ENCODE results near the gene OGG1. TPM values are rescaled to one million over a fixed set of nuclear protein-coding genes. Genes with fewer than 3 reads are reported as not detected.

Gene OGG1
- polyA plus RNA-seq, 2 donors = 7.7 to 9.0 TPM

- H3K27ac ChIP-seq (ENCODE audit: low read depth in 2 of 2, low read length in 1 of 2) = no peak overlapping the region
- H3K4me3 ChIP-seq (ENCODE audit: low read depth in 1 of 2, low read length in 2 of 2) = no peak overlapping the region
- 85 to 86% methylated on average over 13 of the region's 13 CpGs for WGBS, 2 donors
- no peaks in the 10 kb centered on the region for H3K9me3 ChIP-seq (ENCODE audit: control insufficient read depth in 2 of 2, insufficient read depth in 1 of 2, low read depth in 1 of 2, low read length in 1 of 2)
- peaks cover 6 to 7% of the 10 kb centered on the region in 2 donors for H3K4me1 ChIP-seq (ENCODE audit: control insufficient read depth in 2 of 2, insufficient read depth in 2 of 2, low read length in 1 of 2)
- H3K27me3 ChIP-seq (ENCODE audit: control insufficient read depth in 1 of 2, insufficient read depth in 2 of 2, low read length in 2 of 2) = no peaks in the 10 kb centered on the region
- H3K36me3 ChIP-seq (ENCODE audit: control insufficient read depth in 2 of 2, insufficient read depth in 2 of 2, low read length in 1 of 2) = peaks cover 11 to 23% of the 10 kb centered on the region in 2 donors
These were observed 37.3 kb downstream of the OGG1 start for GRCh38 chr3:9786825-9787669.

GRCh38 chr3:9787714-9788113 lies 38.0 kb downstream of the OGG1 start:
- Histone ChIP-seq H3K4me1 (ENCODE audit: control insufficient read depth in 2 of 2, insufficient read depth in 2 of 2, low read length in 1 of 2) (peaks cover 6 to 7% of the 10 kb centered on the region in 2 donors), H3K27me3 (ENCODE audit: control insufficient read depth in 1 of 2, insufficient read depth in 2 of 2, low read length in 2 of 2) (no peaks in the 10 kb centered on the region), H3K9me3 (ENCODE audit: control insufficient read depth in 2 of 2, insufficient read depth in 1 of 2, low read depth in 1 of 2, low read length in 1 of 2) (no peaks in the 10 kb centered on the region), H3K4me3 (ENCODE audit: low read depth in 1 of 2, low read length in 2 of 2) (no peak overlapping the region), H3K27ac (ENCODE audit: low read depth in 2 of 2, low read length in 1 of 2) (no peak overlapping the region), H3K36me3 (ENCODE audit: control insufficient read depth in 2 of 2, insufficient read depth in 2 of 2, low read length in 1 of 2) (peaks cover 11 to 23% of the 10 kb centered on the region in 2 donors)
- 83 to 85% methylated on average over 6 of the region's 6 CpGs for WGBS, 2 donors

- 91 to 92% methylated on average over 11 of the region's 11 CpGs for WGBS, 2 donors
- H3K27me3 ChIP-seq (ENCODE audit: control insufficient read depth in 1 of 2, insufficient read depth in 2 of 2, low read length in 2 of 2) = no peaks in the 10 kb centered on the region
- H3K36me3 ChIP-seq (ENCODE audit: control insufficient read depth in 2 of 2, insufficient read depth in 2 of 2, low read length in 1 of 2) = peaks cover 11 to 17% of the 10 kb centered on the region in 2 donors
- peaks cover 6 to 7% of the 10 kb centered on the region in 2 donors for H3K4me1 ChIP-seq (ENCODE audit: control insufficient read depth in 2 of 2, insufficient read depth in 2 of 2, low read length in 1 of 2)
- no peaks in the 10 kb centered on the region for H3K9me3 ChIP-seq (ENCODE audit: control insufficient read depth in 2 of 2, insufficient read depth in 1 of 2, low read depth in 1 of 2, low read length in 1 of 2)
- H3K4me3 ChIP-seq (ENCODE audit: low read depth in 1 of 2, low read length in 2 of 2) = no peak overlapping the region
- H3K27ac ChIP-seq (ENCODE audit: low read depth in 2 of 2, low read length in 1 of 2) = no peak overlapping the region
These were observed 41.4 kb downstream of the OGG1 start for GRCh38 chr3:9791127-9791526.

GRCh38 chr3:9791790-9792404 lies 42.1 kb downstream of the OGG1 start:
- 13 to 15% methylated on average over 14 of the region's 14 CpGs for WGBS, 2 donors
- no peaks in the 10 kb centered on the region for H3K27me3 ChIP-seq (ENCODE audit: control insufficient read depth in 1 of 2, insufficient read depth in 2 of 2, low read length in 2 of 2)
- peak overlapping the region; percentile 92 to 96 for H3K27ac ChIP-seq (ENCODE audit: low read depth in 2 of 2, low read length in 1 of 2)
- H3K36me3 ChIP-seq (ENCODE audit: control insufficient read depth in 2 of 2, insufficient read depth in 2 of 2, low read length in 1 of 2) = peaks cover 7 to 12% of the 10 kb centered on the region in 2 donors
- H3K4me3 ChIP-seq (ENCODE audit: low read depth in 1 of 2, low read length in 2 of 2) = peak overlapping the region; percentile 81 to 98
- H3K9me3 ChIP-seq (ENCODE audit: control insufficient read depth in 2 of 2, insufficient read depth in 1 of 2, low read depth in 1 of 2, low read length in 1 of 2) = no peaks in the 10 kb centered on the region
- H3K4me1 ChIP-seq (ENCODE audit: control insufficient read depth in 2 of 2, insufficient read depth in 2 of 2, low read length in 1 of 2) = peaks cover 6 to 7% of the 10 kb centered on the region in 2 donors

- Histone ChIP-seq H3K27me3 (ENCODE audit: control insufficient read depth in 1 of 2, insufficient read depth in 2 of 2, low read length in 2 of 2) (no peaks in the 10 kb centered on the region), H3K9me3 (ENCODE audit: control insufficient read depth in 2 of 2, insufficient read depth in 1 of 2, low read depth in 1 of 2, low read length in 1 of 2) (no peaks in the 10 kb centered on the region), H3K4me1 (ENCODE audit: control insufficient read depth in 2 of 2, insufficient read depth in 2 of 2, low read length in 1 of 2) (peaks cover 6 to 7% of the 10 kb centered on the region in 2 donors), H3K36me3 (ENCODE audit: control insufficient read depth in 2 of 2, insufficient read depth in 2 of 2, low read length in 1 of 2) (peaks cover 10 to 15% of the 10 kb centered on the region in 2 donors), H3K27ac (ENCODE audit: low read depth in 2 of 2, low read length in 1 of 2) (peak within 1 kb of the TSS; percentile 92 to 96), H3K4me3 (ENCODE audit: low read depth in 1 of 2, low read length in 2 of 2) (peak within 1 kb of the TSS; percentile 81 to 98)
- WGBS, 2 donors = 0 to 1% methylated on average over 61 to 65 of the region's 65 CpGs
These were observed 42.8 kb downstream of the OGG1 start, which contains the start of the genes ARPC4 and TADA3 for GRCh38 chr3:9792405-9793160. Gene ARPC4, plus strand, starts transcription at chr3:9793082. Its CDS starts 40 bp downstream, at chr3:9793122. Gene TADA3, minus strand, starts transcription at chr3:9792473. Its CDS starts 1,007 bp downstream, at chr3:9791466.

GRCh38 chr3:9793161-9793781 lies 43.5 kb downstream of the OGG1 start:
- 2 to 4% methylated on average over 19 to 23 of the region's 23 CpGs for WGBS, 2 donors
- no peaks in the 10 kb centered on the region for H3K27me3 ChIP-seq (ENCODE audit: control insufficient read depth in 1 of 2, insufficient read depth in 2 of 2, low read length in 2 of 2)
- peaks cover 13 to 17% of the 10 kb centered on the region in 2 donors for H3K36me3 ChIP-seq (ENCODE audit: control insufficient read depth in 2 of 2, insufficient read depth in 2 of 2, low read length in 1 of 2)
- H3K27ac ChIP-seq (ENCODE audit: low read depth in 2 of 2, low read length in 1 of 2) = peak overlapping the region; percentile 92 to 96
- H3K4me3 ChIP-seq (ENCODE audit: low read depth in 1 of 2, low read length in 2 of 2) = peak overlapping the region; percentile 81 to 98
- peaks cover 6 to 7% of the 10 kb centered on the region in 2 donors for H3K4me1 ChIP-seq (ENCODE audit: control insufficient read depth in 2 of 2, insufficient read depth in 2 of 2, low read length in 1 of 2)
- no peaks in the 10 kb centered on the region for H3K9me3 ChIP-seq (ENCODE audit: control insufficient read depth in 2 of 2, insufficient read depth in 1 of 2, low read depth in 1 of 2, low read length in 1 of 2)

- peaks cover 12 to 15% of the 10 kb centered on the region in 2 donors for H3K36me3 ChIP-seq (ENCODE audit: control insufficient read depth in 2 of 2, insufficient read depth in 2 of 2, low read length in 1 of 2)
- no peak overlapping the region for H3K27ac ChIP-seq (ENCODE audit: low read depth in 2 of 2, low read length in 1 of 2)
- H3K4me3 ChIP-seq (ENCODE audit: low read depth in 1 of 2, low read length in 2 of 2) = no peak overlapping the region
- H3K9me3 ChIP-seq (ENCODE audit: control insufficient read depth in 2 of 2, insufficient read depth in 1 of 2, low read depth in 1 of 2, low read length in 1 of 2) = no peaks in the 10 kb centered on the region
- peaks cover 6 to 7% of the 10 kb centered on the region in 2 donors for H3K4me1 ChIP-seq (ENCODE audit: control insufficient read depth in 2 of 2, insufficient read depth in 2 of 2, low read length in 1 of 2)
- H3K27me3 ChIP-seq (ENCODE audit: control insufficient read depth in 1 of 2, insufficient read depth in 2 of 2, low read length in 2 of 2) = no peaks in the 10 kb centered on the region
- WGBS, 2 donors = 94% methylated on average over 11 of the region's 11 CpGs
These were observed 44.6 kb downstream of the OGG1 start for GRCh38 chr3:9794400-9794799.

GRCh38 chr3:9795207-9795606 lies 45.5 kb downstream of the OGG1 start:
- no peaks in the 10 kb centered on the region for H3K9me3 ChIP-seq (ENCODE audit: control insufficient read depth in 2 of 2, insufficient read depth in 1 of 2, low read depth in 1 of 2, low read length in 1 of 2)
- H3K4me1 ChIP-seq (ENCODE audit: control insufficient read depth in 2 of 2, insufficient read depth in 2 of 2, low read length in 1 of 2) = peaks cover 6 to 7% of the 10 kb centered on the region in 2 donors
- no peaks in the 10 kb centered on the region for H3K27me3 ChIP-seq (ENCODE audit: control insufficient read depth in 1 of 2, insufficient read depth in 2 of 2, low read length in 2 of 2)
- no peak overlapping the region for H3K4me3 ChIP-seq (ENCODE audit: low read depth in 1 of 2, low read length in 2 of 2)
- 80 to 85% methylated on average over 5 of the region's 5 CpGs for WGBS, 2 donors
- no peak overlapping the region for H3K27ac ChIP-seq (ENCODE audit: low read depth in 2 of 2, low read length in 1 of 2)
- H3K36me3 ChIP-seq (ENCODE audit: control insufficient read depth in 2 of 2, insufficient read depth in 2 of 2, low read length in 1 of 2) = peaks cover 12 to 17% of the 10 kb centered on the region in 2 donors
